ENCODE data around the gene AKT1S1. TPM values are rescaled to one million over a fixed set of nuclear protein-coding genes. Genes with fewer than 3 reads are reported as not detected.

AKT1S1 gene
- total RNA-seq, 1 experiment from 2014 or later = 81.5 TPM

- ChIA-PET POLR2A (ENCODE audit: low non-redundant PET) (no interaction called here), CTCF (no interaction called here)
- intact Hi-C loops (cut with micrococcal nuclease; ENCODE audit: unreplicated experiment) = no loop called here
- no peak overlapping the region for H3K27ac ChIP-seq (ENCODE audit: low read depth, low read length, poor library complexity, severe bottlenecking)
- TF ChIP-seq EZH2 (IDR thresholded peaks at IDR 0.05; ENCODE audit: borderline replicate concordance, low read depth, low read length, poor library complexity, severe bottlenecking) (no peak), CTCF (conservative IDR thresholded peaks at IDR 0.05; ENCODE audit: low read depth, low read length) (no peak)
- no TSS peak for BruUV-seq (replicated peaks)
- no peak for DNase-seq (ENCODE audit: low spot score)
- peaks cover 30% of the 10 kb centered on the region for H3K4me1 ChIP-seq (ENCODE audit: insufficient read depth, low read length, poor library complexity, severe bottlenecking)
- peaks cover 56% of the 10 kb centered on the region for H3K36me3 ChIP-seq (ENCODE audit: insufficient read depth, low read length, poor library complexity, severe bottlenecking)
- H3K9me3 ChIP-seq (ENCODE audit: low read depth, low read length, poor library complexity, severe bottlenecking) = no peaks in the 10 kb centered on the region
- H3K4me3 ChIP-seq (ENCODE audit: low read depth, low read length, poor library complexity, severe bottlenecking) = no peak overlapping the region
- H3K27me3 ChIP-seq (replicated peaks; ENCODE audit: insufficient read depth, low read depth, low read length, poor library complexity) = no peaks in the 10 kb centered on the region
Measured at GRCh38 chr19:49863935-49864320, 13.2 kb downstream of the AKT1S1 start.

- TF ChIP-seq EZH2 (IDR thresholded peaks at IDR 0.05; ENCODE audit: borderline replicate concordance, low read depth, low read length, poor library complexity, severe bottlenecking) (no peak), CTCF (conservative IDR thresholded peaks at IDR 0.05; ENCODE audit: low read depth, low read length) (no peak)
- no TSS peak for BruUV-seq (replicated peaks)
- intact Hi-C loops (cut with micrococcal nuclease; ENCODE audit: unreplicated experiment) = no loop called here
- Histone ChIP-seq H3K4me1 (ENCODE audit: insufficient read depth, low read length, poor library complexity, severe bottlenecking) (peaks cover 26% of the 10 kb centered on the region), H3K4me3 (ENCODE audit: low read depth, low read length, poor library complexity, severe bottlenecking) (no peak overlapping the region), H3K27me3 (replicated peaks; ENCODE audit: insufficient read depth, low read depth, low read length, poor library complexity) (no peaks in the 10 kb centered on the region), H3K36me3 (ENCODE audit: insufficient read depth, low read length, poor library complexity, severe bottlenecking) (peaks cover 62% of the 10 kb centered on the region), H3K27ac (ENCODE audit: low read depth, low read length, poor library complexity, severe bottlenecking) (peak overlapping the region; percentile 20), H3K9me3 (ENCODE audit: low read depth, low read length, poor library complexity, severe bottlenecking) (no peaks in the 10 kb centered on the region)
- POLR2A ChIA-PET (ENCODE audit: low non-redundant PET) = no interaction called here
- CTCF ChIA-PET = no interaction called here
- no peak for DNase-seq (ENCODE audit: low spot score)
Measured at GRCh38 chr19:49863254-49863934, 13.8 kb downstream of the AKT1S1 start.

- Histone ChIP-seq H3K4me3 (ENCODE audit: low read depth, low read length, poor library complexity, severe bottlenecking) (no peak overlapping the region), H3K4me1 (ENCODE audit: insufficient read depth, low read length, poor library complexity, severe bottlenecking) (peaks cover 23% of the 10 kb centered on the region), H3K27ac (ENCODE audit: low read depth, low read length, poor library complexity, severe bottlenecking) (peak overlapping the region; percentile 20), H3K27me3 (replicated peaks; ENCODE audit: insufficient read depth, low read depth, low read length, poor library complexity) (no peaks in the 10 kb centered on the region), H3K9me3 (ENCODE audit: low read depth, low read length, poor library complexity, severe bottlenecking) (no peaks in the 10 kb centered on the region), H3K36me3 (ENCODE audit: insufficient read depth, low read length, poor library complexity, severe bottlenecking) (peaks cover 69% of the 10 kb centered on the region)
- ChIA-PET POLR2A (ENCODE audit: low non-redundant PET) (no interaction called here), CTCF (no interaction called here)
- intact Hi-C loops (cut with micrococcal nuclease; ENCODE audit: unreplicated experiment) = no loop called here
- BruUV-seq (replicated peaks) = no TSS peak
- peak; percentile 66 for DNase-seq (ENCODE audit: low spot score)
- TF ChIP-seq CTCF (conservative IDR thresholded peaks at IDR 0.05; ENCODE audit: low read depth, low read length) (peak; percentile 56), EZH2 (IDR thresholded peaks at IDR 0.05; ENCODE audit: borderline replicate concordance, low read depth, low read length, poor library complexity, severe bottlenecking) (no peak)
Measured at GRCh38 chr19:49862391-49863253, 14.5 kb downstream of the AKT1S1 start.
